ENCODE measurements around the gene CALN1. TPM values are rescaled to one million over a fixed set of nuclear protein-coding genes. Genes with fewer than 3 reads are reported as not detected.

CALN1 gene
- total and polyA plus RNA-seq, 2 experiments from 2014 or later, result 7.6 to 14.5 TPM

DNA sequence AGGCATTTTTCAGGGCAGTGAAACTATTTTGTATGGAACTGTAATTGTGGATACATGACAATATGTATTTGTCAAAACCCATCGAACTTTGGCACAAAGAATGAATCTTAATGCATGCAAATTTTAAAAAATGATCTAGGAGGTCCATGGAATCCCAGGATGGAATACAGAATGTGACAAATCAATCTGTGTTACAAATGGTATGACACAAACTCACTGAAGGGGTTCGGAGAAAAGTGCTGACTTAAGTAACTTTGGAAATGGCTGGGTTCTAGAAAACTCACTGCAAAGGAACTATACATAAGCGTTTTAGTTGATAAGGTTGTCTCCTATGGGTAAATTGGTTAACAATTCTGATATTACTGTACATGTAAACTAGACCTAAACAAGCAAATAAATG is 26.0 kb downstream of the CALN1 start:
- no peak overlapping the region for H3K27ac Mint-ChIP-seq
- Histone ChIP-seq H4K20me1 (replicated peaks; ENCODE audit: insufficient read depth) (no peaks in the 10 kb centered on the region), H3K36me3 (ENCODE audit: insufficient read depth) (no peaks in the 10 kb centered on the region), H3K4me2 (no peak overlapping the region), H3K9me2 (ENCODE audit: insufficient read depth) (no peaks in the 10 kb centered on the region), H3K27me3 (ENCODE audit: insufficient read depth) (no peaks in the 10 kb centered on the region), H3F3A (replicated peaks; ENCODE audit: low read depth) (no peaks in the 10 kb centered on the region), H3K79me2 (replicated peaks; ENCODE audit: insufficient read depth) (no peaks in the 10 kb centered on the region), H2AFZ (no peak overlapping the region), H3K27ac (ENCODE audit: low read depth) (no peak overlapping the region), H3K4me1 (ENCODE audit: insufficient read depth) (no peaks in the 10 kb centered on the region), H3K4me3 (no peak overlapping the region)
- DNase-seq (ENCODE audit: low spot score) (no peak), ATAC-seq (no peak)
- TF ChIP-seq JUNB (IDR thresholded peaks at IDR 0.05; ENCODE audit: unreplicated experiment) (no peak), ZNF331 (CRISPR knock-in tag; IDR thresholded peaks at IDR 0.05; ENCODE audit: low read depth) (no peak), EZH2 (IDR thresholded peaks at IDR 0.05; ENCODE audit: low read depth, unreplicated experiment) (no peak), ZNF114 (CRISPR knock-in tag; IDR thresholded peaks at IDR 0.05) (no peak), NANOG (IDR thresholded peaks at IDR 0.05; ENCODE audit: borderline replicate concordance) (no peak), EZH2phosphoT487 (IDR thresholded peaks at IDR 0.05; ENCODE audit: unreplicated experiment) (no peak), STAT1 (IDR thresholded peaks at IDR 0.05; ENCODE audit: unreplicated experiment) (no peak), CTCF (conservative IDR thresholded peaks at IDR 0.05; ENCODE audit: low read depth in 2 of 2) (no peak), CREB1 (CRISPR knock-in tag; IDR thresholded peaks at IDR 0.05; ENCODE audit: low read depth) (no peak), POLR2AphosphoS5 (IDR thresholded peaks at IDR 0.05; ENCODE audit: low read depth) (no peak)
- TF ChIP-seq, protein P1, sequence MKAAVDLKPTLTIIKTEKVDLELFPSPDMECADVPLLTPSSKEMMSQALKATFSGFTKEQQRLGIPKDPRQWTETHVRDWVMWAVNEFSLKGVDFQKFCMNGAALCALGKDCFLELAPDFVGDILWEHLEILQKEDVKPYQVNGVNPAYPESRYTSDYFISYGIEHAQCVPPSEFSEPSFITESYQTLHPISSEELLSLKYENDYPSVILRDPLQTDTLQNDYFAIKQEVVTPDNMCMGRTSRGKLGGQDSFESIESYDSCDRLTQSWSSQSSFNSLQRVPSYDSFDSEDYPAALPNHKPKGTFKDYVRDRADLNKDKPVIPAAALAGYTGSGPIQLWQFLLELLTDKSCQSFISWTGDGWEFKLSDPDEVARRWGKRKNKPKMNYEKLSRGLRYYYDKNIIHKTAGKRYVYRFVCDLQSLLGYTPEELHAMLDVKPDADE (IDR thresholded peaks at IDR 0.05), result no peak
- TF ChIP-seq, protein P2, sequence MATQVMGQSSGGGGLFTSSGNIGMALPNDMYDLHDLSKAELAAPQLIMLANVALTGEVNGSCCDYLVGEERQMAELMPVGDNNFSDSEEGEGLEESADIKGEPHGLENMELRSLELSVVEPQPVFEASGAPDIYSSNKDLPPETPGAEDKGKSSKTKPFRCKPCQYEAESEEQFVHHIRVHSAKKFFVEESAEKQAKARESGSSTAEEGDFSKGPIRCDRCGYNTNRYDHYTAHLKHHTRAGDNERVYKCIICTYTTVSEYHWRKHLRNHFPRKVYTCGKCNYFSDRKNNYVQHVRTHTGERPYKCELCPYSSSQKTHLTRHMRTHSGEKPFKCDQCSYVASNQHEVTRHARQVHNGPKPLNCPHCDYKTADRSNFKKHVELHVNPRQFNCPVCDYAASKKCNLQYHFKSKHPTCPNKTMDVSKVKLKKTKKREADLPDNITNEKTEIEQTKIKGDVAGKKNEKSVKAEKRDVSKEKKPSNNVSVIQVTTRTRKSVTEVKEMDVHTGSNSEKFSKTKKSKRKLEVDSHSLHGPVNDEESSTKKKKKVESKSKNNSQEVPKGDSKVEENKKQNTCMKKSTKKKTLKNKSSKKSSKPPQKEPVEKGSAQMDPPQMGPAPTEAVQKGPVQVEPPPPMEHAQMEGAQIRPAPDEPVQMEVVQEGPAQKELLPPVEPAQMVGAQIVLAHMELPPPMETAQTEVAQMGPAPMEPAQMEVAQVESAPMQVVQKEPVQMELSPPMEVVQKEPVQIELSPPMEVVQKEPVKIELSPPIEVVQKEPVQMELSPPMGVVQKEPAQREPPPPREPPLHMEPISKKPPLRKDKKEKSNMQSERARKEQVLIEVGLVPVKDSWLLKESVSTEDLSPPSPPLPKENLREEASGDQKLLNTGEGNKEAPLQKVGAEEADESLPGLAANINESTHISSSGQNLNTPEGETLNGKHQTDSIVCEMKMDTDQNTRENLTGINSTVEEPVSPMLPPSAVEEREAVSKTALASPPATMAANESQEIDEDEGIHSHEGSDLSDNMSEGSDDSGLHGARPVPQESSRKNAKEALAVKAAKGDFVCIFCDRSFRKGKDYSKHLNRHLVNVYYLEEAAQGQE (IDR thresholded peaks at IDR 0.05; ENCODE audit: unreplicated experiment), result no peak
- TF ChIP-seq, protein P3, sequence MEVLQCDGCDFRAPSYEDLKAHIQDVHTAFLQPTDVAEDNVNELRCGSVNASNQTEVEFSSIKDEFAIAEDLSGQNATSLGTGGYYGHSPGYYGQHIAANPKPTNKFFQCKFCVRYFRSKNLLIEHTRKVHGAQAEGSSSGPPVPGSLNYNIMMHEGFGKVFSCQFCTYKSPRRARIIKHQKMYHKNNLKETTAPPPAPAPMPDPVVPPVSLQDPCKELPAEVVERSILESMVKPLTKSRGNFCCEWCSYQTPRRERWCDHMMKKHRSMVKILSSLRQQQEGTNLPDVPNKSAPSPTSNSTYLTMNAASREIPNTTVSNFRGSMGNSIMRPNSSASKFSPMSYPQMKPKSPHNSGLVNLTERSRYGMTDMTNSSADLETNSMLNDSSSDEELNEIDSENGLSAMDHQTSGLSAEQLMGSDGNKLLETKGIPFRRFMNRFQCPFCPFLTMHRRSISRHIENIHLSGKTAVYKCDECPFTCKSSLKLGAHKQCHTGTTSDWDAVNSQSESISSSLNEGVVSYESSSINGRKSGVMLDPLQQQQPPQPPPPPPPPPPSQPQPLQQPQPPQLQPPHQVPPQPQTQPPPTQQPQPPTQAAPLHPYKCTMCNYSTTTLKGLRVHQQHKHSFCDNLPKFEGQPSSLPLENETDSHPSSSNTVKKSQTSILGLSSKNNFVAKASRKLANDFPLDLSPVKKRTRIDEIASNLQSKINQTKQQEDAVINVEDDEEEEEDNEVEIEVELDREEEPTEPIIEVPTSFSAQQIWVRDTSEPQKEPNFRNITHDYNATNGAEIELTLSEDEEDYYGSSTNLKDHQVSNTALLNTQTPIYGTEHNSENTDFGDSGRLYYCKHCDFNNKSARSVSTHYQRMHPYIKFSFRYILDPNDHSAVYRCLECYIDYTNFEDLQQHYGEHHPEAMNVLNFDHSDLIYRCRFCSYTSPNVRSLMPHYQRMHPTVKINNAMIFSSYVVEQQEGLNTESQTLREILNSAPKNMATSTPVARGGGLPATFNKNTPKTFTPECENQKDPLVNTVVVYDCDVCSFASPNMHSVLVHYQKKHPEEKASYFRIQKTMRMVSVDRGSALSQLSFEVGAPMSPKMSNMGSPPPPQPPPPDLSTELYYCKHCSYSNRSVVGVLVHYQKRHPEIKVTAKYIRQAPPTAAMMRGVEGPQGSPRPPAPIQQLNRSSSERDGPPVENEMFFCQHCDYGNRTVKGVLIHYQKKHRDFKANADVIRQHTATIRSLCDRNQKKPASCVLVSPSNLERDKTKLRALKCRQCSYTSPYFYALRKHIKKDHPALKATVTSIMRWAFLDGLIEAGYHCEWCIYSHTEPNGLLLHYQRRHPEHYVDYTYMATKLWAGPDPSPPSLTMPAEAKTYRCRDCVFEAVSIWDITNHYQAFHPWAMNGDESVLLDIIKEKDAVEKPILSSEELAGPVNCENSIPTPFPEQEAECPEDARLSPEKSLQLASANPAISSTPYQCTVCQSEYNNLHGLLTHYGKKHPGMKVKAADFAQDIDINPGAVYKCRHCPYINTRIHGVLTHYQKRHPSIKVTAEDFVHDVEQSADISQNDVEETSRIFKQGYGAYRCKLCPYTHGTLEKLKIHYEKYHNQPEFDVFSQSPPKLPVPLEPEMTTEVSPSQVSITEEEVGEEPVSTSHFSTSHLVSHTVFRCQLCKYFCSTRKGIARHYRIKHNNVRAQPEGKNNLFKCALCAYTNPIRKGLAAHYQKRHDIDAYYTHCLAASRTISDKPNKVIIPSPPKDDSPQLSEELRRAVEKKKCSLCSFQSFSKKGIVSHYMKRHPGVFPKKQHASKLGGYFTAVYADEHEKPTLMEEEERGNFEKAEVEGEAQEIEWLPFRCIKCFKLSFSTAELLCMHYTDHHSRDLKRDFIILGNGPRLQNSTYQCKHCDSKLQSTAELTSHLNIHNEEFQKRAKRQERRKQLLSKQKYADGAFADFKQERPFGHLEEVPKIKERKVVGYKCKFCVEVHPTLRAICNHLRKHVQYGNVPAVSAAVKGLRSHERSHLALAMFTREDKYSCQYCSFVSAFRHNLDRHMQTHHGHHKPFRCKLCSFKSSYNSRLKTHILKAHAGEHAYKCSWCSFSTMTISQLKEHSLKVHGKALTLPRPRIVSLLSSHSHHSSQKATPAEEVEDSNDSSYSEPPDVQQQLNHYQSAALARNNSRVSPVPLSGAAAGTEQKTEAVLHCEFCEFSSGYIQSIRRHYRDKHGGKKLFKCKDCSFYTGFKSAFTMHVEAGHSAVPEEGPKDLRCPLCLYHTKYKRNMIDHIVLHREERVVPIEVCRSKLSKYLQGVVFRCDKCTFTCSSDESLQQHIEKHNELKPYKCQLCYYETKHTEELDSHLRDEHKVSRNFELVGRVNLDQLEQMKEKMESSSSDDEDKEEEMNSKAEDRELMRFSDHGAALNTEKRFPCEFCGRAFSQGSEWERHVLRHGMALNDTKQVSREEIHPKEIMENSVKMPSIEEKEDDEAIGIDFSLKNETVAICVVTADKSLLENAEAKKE (CRISPR knock-in tag; IDR thresholded peaks at IDR 0.05), result no peak
- peaks cover 5% of the 10 kb centered on the region; the same call in 1 of the 3 replicates for H3K4me1 Mint-ChIP-seq
- H3K4me3 Mint-ChIP-seq, result no peak overlapping the region
- no peaks in the 10 kb centered on the region for H3K36me3 Mint-ChIP-seq (ENCODE audit: low read depth)
- peaks cover 8% of the 10 kb centered on the region for H3K9me3 Mint-ChIP-seq
- no peaks in the 10 kb centered on the region for H3K27me3 Mint-ChIP-seq (ENCODE audit: insufficient read depth, low read depth, poor library complexity)

Data from GM23338 (cell line).